ENCODE results near the gene CLCN2. TPM values are rescaled to one million over a fixed set of nuclear protein-coding genes. Genes with fewer than 3 reads are reported as not detected.

CLCN2 gene
- total and polyA plus RNA-seq, 2 experiments from 2014 or later, result 1.2 to 1.3 TPM

- Histone ChIP-seq H3K79me2 (ENCODE audit: insufficient read depth) (no peaks in the 10 kb centered on the region), H3K9me2 (ENCODE audit: insufficient read depth) (no peaks in the 10 kb centered on the region), H2AFZ (no peak overlapping the region), H3K9ac (no peak overlapping the region), H3K4me3 (no peak overlapping the region), H3K4me2 (ENCODE audit: unreplicated experiment) (no peak overlapping the region), H3K27ac (no peak overlapping the region), H3K9me3 (ENCODE audit: low read depth) (no peaks in the 10 kb centered on the region), H3K27me3 (replicated peaks; ENCODE audit: insufficient read depth) (no peaks in the 10 kb centered on the region), H4K20me1 (ENCODE audit: insufficient read depth) (no peaks in the 10 kb centered on the region), H3F3A (ENCODE audit: insufficient read depth) (no peaks in the 10 kb centered on the region), H3K4me1 (ENCODE audit: insufficient read depth) (peaks cover 9% of the 10 kb centered on the region), H3K36me3 (ENCODE audit: low read depth) (no peaks in the 10 kb centered on the region)
- TF ChIP-seq EZH2 (IDR thresholded peaks at IDR 0.05; ENCODE audit: insufficient read depth, poor library complexity, severe bottlenecking) (no peak), EZH2phosphoT487 (IDR thresholded peaks at IDR 0.05; ENCODE audit: insufficient read depth, low read depth) (no peak)
- WGBS, 2 experiments (ENCODE audit: low coverage in 1 of 2, low lambda C conversion rate in 2 of 2, missing lambda C conversion rate in 2 of 2), result 69 to 73% methylated on average over 4 of the region's 4 CpGs
- no peak for DNase-seq
- in situ Hi-C loops (cut with MboI), result no loop called here
Measured at GRCh38 chr3:184348057-184348382, 13.4 kb downstream of the CLCN2 start.

GRCh38 chr3:184347321-184348056, 13.9 kb downstream of the CLCN2 start:
- Histone ChIP-seq H3K4me2 (ENCODE audit: unreplicated experiment) (no peak overlapping the region), H4K20me1 (ENCODE audit: insufficient read depth) (no peaks in the 10 kb centered on the region), H3K9me2 (ENCODE audit: insufficient read depth) (no peaks in the 10 kb centered on the region), H3K27me3 (replicated peaks; ENCODE audit: insufficient read depth) (no peaks in the 10 kb centered on the region), H3K9ac (no peak overlapping the region), H3K27ac (no peak overlapping the region), H3F3A (ENCODE audit: insufficient read depth) (no peaks in the 10 kb centered on the region), H3K4me1 (ENCODE audit: insufficient read depth) (peaks cover 9% of the 10 kb centered on the region), H2AFZ (no peak overlapping the region), H3K4me3 (no peak overlapping the region), H3K79me2 (ENCODE audit: insufficient read depth) (no peaks in the 10 kb centered on the region), H3K9me3 (ENCODE audit: low read depth) (no peaks in the 10 kb centered on the region), H3K36me3 (ENCODE audit: low read depth) (no peaks in the 10 kb centered on the region)
- WGBS, 2 experiments (ENCODE audit: low coverage in 1 of 2, low lambda C conversion rate in 2 of 2, missing lambda C conversion rate in 2 of 2), result 67 to 69% methylated on average over 12 of the region's 12 CpGs
- DNase-seq, result peak; percentile 27
- in situ Hi-C loops (cut with MboI), result no loop called here
- TF ChIP-seq EZH2 (IDR thresholded peaks at IDR 0.05; ENCODE audit: insufficient read depth, poor library complexity, severe bottlenecking), result no peak
- TF ChIP-seq EZH2phosphoT487 (IDR thresholded peaks at IDR 0.05; ENCODE audit: insufficient read depth, low read depth), result no peak

- no peaks in the 10 kb centered on the region for H3K9me3 ChIP-seq (ENCODE audit: low read depth)
- no peaks in the 10 kb centered on the region for H4K20me1 ChIP-seq (ENCODE audit: insufficient read depth)
- no peak for TF ChIP-seq EZH2 (IDR thresholded peaks at IDR 0.05; ENCODE audit: insufficient read depth, poor library complexity, severe bottlenecking)
- TF ChIP-seq EZH2phosphoT487 (IDR thresholded peaks at IDR 0.05; ENCODE audit: insufficient read depth, low read depth), result no peak
- no peaks in the 10 kb centered on the region for H3K9me2 ChIP-seq (ENCODE audit: insufficient read depth)
- H3K4me3 ChIP-seq, result no peak overlapping the region
- no peak overlapping the region for H2AFZ ChIP-seq
- WGBS, 2 experiments (ENCODE audit: low coverage in 1 of 2, low lambda C conversion rate in 2 of 2, missing lambda C conversion rate in 2 of 2), result 90 to 94% methylated on average over 19 to 20 of the region's 20 CpGs
- in situ Hi-C loops (cut with MboI), result no loop called here
- H3K9ac ChIP-seq, result no peak overlapping the region
- no peak overlapping the region for H3K4me2 ChIP-seq (ENCODE audit: unreplicated experiment)
- no peaks in the 10 kb centered on the region for H3K79me2 ChIP-seq (ENCODE audit: insufficient read depth)
- no peak overlapping the region for H3K27ac ChIP-seq
- DNase-seq, result no peak
- H3K4me1 ChIP-seq (ENCODE audit: insufficient read depth), result peaks cover 9% of the 10 kb centered on the region
- no peaks in the 10 kb centered on the region for H3F3A ChIP-seq (ENCODE audit: insufficient read depth)
- no peaks in the 10 kb centered on the region for H3K36me3 ChIP-seq (ENCODE audit: low read depth)
- no peaks in the 10 kb centered on the region for H3K27me3 ChIP-seq (replicated peaks; ENCODE audit: insufficient read depth)
Measured at GRCh38 chr3:184346480-184347190, 14.8 kb downstream of the CLCN2 start.

- Histone ChIP-seq H3K4me2 (ENCODE audit: unreplicated experiment) (peak overlapping the region; percentile 17), H3K9ac (peak overlapping the region; percentile 27)
Measured at GRCh38 chr3:184345317-184346144, 15.9 kb downstream of the CLCN2 start.

More at GRCh38 chr3:184345317-184346144, 15.9 kb downstream of the CLCN2 start:
- Histone ChIP-seq H3K79me2 (ENCODE audit: insufficient read depth) (peaks cover 4% of the 10 kb centered on the region; the same call in 1 of the 2 replicates), H3F3A (ENCODE audit: insufficient read depth) (peaks cover 4% of the 10 kb centered on the region; the same call in 1 of the 2 replicates), H3K9me3 (ENCODE audit: low read depth) (no peaks in the 10 kb centered on the region), H2AFZ (0 out of 2 replicates have a peak overlapping the region, but pooled peaks have one; percentile 13), H3K27ac (peak overlapping the region; percentile 33), H3K4me1 (ENCODE audit: insufficient read depth) (peaks cover 14% of the 10 kb centered on the region), H3K27me3 (replicated peaks; ENCODE audit: insufficient read depth) (no peaks in the 10 kb centered on the region), H3K4me3 (no peak overlapping the region), H4K20me1 (ENCODE audit: insufficient read depth) (no peaks in the 10 kb centered on the region), H3K36me3 (ENCODE audit: low read depth) (no peaks in the 10 kb centered on the region), H3K9me2 (ENCODE audit: insufficient read depth) (no peaks in the 10 kb centered on the region)
- peak; percentile 90 for DNase-seq
- TF ChIP-seq EZH2phosphoT487 (IDR thresholded peaks at IDR 0.05; ENCODE audit: insufficient read depth, low read depth) (no peak), EZH2 (IDR thresholded peaks at IDR 0.05; ENCODE audit: insufficient read depth, poor library complexity, severe bottlenecking) (no peak)
- in situ Hi-C loops (cut with MboI), result no loop called here
- WGBS, 2 experiments (ENCODE audit: low coverage in 1 of 2, low lambda C conversion rate in 2 of 2, missing lambda C conversion rate in 2 of 2), result 17 to 21% methylated on average over 14 of the region's 14 CpGs

All from GM23248 (cell line).